Measurements from ENCODE around the gene FAM174C. TPM values are rescaled to one million over a fixed set of nuclear protein-coding genes. Genes with fewer than 3 reads are reported as not detected.

The FAM174C gene
- total and polyA plus RNA-seq, 2 experiments from 2014 or later: 31.2 to 34.4 TPM

DNA sequence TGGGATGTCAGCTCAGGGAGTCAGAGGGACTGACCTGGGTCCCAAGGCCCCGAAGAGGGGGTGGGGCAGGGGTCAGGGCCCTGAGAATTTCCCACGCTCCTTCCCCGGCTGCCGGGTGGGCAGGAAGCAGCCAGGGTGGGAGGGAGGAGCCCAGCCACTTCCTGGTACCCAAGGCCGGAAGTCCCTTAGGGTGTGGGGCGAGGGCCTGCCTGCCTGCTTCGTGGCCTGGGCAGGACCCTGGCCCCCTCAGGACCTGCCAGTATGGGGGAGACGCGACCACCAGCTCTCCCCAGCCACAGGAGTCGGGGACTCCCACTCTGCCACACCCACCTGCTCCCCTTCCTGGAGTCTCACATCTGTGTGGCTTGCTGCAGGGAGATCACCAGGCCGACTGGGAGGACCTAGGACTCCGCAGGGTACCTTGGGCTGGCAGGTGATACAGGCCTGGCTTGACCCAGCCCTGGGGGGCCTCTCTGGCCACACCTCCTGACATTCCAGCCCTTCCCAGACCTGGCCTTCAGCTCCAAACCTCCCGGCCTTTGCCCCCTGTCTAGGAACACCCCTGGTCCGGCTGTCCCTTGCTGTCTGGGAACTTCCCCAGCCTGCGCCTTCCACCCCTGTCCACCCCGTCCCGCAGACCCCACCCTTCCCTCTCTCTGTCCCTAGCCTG lies 16.0 kb upstream of the FAM174C start:
- Histone ChIP-seq H3K36me3 (peaks cover 34% of the 10 kb centered on the region), H3K9me3 (ENCODE audit: low read depth) (no peaks in the 10 kb centered on the region), H3K27ac (peak overlapping the region; percentile 53), H3K4me3 (no peak overlapping the region), H3K4me1 (ENCODE audit: low read depth) (peaks cover 21% of the 10 kb centered on the region), H3K27me3 (no peaks in the 10 kb centered on the region)
- DNase-seq (ENCODE audit: low read depth in 1 of 2, low spot score in 1 of 2): peak in 1 of 2 donors; percentile 68
- TF ChIP-seq, protein P1, sequence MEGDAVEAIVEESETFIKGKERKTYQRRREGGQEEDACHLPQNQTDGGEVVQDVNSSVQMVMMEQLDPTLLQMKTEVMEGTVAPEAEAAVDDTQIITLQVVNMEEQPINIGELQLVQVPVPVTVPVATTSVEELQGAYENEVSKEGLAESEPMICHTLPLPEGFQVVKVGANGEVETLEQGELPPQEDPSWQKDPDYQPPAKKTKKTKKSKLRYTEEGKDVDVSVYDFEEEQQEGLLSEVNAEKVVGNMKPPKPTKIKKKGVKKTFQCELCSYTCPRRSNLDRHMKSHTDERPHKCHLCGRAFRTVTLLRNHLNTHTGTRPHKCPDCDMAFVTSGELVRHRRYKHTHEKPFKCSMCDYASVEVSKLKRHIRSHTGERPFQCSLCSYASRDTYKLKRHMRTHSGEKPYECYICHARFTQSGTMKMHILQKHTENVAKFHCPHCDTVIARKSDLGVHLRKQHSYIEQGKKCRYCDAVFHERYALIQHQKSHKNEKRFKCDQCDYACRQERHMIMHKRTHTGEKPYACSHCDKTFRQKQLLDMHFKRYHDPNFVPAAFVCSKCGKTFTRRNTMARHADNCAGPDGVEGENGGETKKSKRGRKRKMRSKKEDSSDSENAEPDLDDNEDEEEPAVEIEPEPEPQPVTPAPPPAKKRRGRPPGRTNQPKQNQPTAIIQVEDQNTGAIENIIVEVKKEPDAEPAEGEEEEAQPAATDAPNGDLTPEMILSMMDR (IDR thresholded peaks at IDR 0.05; ENCODE audit: low read depth, low read length): no peak

DNA sequence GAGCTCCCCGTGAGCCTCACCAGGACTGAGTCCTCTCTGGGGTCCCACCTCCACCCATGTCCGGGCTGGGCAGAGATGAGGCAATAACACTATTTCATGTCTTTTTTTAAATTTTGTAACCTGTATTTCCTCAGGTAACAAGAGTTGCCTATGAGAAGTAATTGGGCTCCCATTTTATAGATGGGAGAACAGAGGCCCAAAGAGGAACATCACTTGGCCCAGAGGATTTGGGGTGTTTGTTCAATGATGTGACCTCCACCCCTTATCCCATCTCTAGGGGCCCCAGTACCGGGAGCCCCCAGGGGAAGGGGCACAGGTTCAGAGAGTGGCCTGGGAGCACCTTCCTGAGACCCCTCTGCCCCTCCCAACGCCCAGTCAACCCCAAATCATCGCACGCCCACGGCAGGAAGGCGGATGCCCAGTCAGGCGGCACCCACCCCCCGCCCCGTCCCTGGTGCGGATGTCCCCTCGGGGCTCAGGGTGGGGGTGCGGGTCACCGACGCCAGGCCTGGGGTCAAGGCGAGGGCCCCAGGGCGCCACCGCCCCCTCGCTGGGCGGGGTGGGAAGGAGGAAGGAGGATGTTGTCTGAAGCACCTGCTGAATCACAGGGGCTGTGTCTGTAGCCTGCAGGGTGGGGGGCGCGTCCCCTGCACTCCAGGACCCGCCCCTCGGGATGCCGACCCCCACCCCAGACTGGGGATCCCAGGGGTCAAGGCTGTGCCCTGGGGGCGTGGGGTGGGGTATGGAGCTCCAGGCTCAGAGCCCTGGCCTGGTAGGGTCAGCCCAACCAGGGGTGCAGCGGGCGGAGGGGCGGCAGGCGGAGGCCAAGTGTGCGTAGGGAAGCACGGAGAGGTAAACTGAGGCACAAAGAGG lies 15.2 kb upstream of the FAM174C start:
- no peak for DNase-seq (ENCODE audit: low read depth in 1 of 2, low spot score in 1 of 2)
- TF ChIP-seq, protein P1 (IDR thresholded peaks at IDR 0.05; ENCODE audit: low read depth, low read length): no peak
- Histone ChIP-seq H3K4me1 (ENCODE audit: low read depth) (peaks cover 23% of the 10 kb centered on the region), H3K36me3 (peaks cover 26% of the 10 kb centered on the region), H3K4me3 (peak overlapping the region; percentile 43), H3K27me3 (no peaks in the 10 kb centered on the region), H3K27ac (peak overlapping the region; percentile 53), H3K9me3 (ENCODE audit: low read depth) (no peaks in the 10 kb centered on the region)

DNA sequence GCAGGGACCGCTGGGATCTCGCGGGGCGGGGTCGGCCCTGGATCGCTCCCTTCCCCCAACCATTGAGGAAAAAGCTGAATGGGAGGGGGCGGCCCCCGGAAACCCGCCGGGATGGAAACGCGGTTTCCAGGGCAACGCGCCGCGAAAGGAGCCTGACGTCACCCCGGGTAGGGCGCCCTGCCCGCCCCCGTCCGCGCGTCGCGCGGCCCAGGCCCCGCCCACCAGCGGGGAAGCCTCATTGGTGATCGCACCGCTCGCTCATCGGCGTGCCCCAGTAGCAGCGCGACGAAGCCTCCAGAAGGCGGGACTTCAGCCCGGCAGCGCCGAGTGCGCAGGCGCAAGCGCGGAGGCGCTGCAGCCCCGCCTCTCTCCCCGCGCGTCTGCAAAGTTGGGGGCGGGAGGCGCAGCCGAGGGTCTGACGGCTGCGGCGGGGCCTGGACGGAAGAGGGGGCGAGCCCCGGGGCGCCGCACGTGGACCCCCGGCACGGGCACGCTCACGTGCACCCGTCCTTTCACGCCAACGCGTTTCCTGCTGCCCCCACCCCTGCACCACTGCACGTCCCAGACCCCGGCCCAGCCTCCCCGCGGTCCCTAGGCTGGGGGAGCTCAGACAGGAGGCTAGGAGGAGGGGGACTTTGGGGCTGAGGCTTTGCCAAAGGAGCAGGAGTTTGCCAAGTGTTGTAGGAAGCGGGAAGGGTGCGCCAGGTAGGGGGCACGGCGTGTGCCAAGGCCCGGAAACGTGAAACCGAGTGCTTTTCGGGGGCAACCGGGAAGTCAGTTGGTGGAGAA lies 14.4 kb upstream of the FAM174C start:
- Histone ChIP-seq H3K4me1 (ENCODE audit: low read depth) (peaks cover 31% of the 10 kb centered on the region), H3K36me3 (peaks cover 18% of the 10 kb centered on the region), H3K4me3 (peak overlapping the region; percentile 43), H3K9me3 (ENCODE audit: low read depth) (no peaks in the 10 kb centered on the region), H3K27ac (peak overlapping the region; percentile 52), H3K27me3 (no peaks in the 10 kb centered on the region)
- DNase-seq (ENCODE audit: low read depth in 1 of 2, low spot score in 1 of 2): peak; percentile 98
- TF ChIP-seq, protein P1 (IDR thresholded peaks at IDR 0.05; ENCODE audit: low read depth, low read length): no peak

DNA sequence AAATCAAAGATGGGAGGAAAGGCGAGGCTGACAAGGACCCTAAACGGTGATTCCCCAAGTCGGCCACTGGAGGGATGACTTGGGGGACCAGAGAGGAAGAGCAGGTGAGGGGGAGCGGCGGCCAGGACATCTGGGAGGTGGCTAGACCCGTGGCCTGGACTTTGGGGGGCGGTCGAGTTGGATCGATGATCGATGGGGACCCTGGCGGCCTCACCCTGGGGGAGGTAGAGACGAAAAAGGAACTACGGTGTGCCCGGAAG lies 13.9 kb upstream of the FAM174C start:
- H3K27me3 ChIP-seq: no peaks in the 10 kb centered on the region
- H3K4me3 ChIP-seq: peak overlapping the region; percentile 43
- H3K9me3 ChIP-seq (ENCODE audit: low read depth): no peaks in the 10 kb centered on the region
- peaks cover 34% of the 10 kb centered on the region for H3K4me1 ChIP-seq (ENCODE audit: low read depth)
- TF ChIP-seq, protein P1 (IDR thresholded peaks at IDR 0.05; ENCODE audit: low read depth, low read length): peak; percentile 10
- DNase-seq (ENCODE audit: low read depth in 1 of 2, low spot score in 1 of 2): no peak
- peaks cover 15% of the 10 kb centered on the region for H3K36me3 ChIP-seq
- peak overlapping the region; percentile 52 for H3K27ac ChIP-seq

DNA sequence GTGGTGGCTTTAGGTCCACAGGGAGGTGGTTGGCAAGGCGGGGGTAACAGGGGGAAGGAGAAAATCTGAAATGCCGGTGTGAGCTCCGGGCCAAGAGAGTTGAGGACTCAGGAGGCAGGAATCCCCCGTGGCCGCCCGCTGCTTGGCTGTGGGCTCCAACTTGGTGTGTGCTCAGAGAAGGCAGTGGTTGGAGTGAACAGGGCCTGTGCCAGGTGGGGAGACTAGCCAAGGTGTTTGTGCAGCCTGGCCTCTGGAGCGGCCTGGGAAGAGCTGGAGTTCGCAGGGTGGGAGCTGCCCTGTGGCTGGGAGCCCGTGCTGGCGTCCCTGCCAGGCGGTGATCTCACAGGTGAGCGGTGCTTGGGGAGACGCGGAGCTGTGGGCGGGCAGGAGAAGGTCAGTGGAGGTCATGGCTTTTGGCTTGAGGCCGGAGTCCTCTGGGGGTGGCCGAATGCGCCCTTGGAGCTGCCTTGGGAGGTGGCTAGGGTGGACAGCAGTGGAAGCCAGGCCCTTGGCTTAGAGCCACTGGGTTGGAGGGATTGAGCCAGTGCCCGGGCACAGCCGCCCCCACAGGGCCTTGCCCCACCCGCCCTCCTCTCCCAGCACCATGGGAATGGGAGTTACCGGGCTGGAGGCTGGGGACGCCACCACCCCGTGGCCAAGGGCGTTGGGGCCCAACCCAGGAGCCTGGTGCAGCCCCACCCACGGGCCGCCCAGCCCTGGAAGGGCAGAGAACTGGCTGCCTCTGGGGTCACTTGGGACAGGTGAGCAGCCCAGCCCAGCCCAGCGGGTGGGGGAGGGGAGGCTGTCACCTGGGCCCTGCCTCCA lies 13.3 kb upstream of the FAM174C start:
- H3K4me1 ChIP-seq (ENCODE audit: low read depth): peaks cover 34% of the 10 kb centered on the region
- peak overlapping the region; percentile 43 for H3K4me3 ChIP-seq
- H3K36me3 ChIP-seq: peaks cover 9% of the 10 kb centered on the region
- H3K27me3 ChIP-seq: no peaks in the 10 kb centered on the region
- DNase-seq (ENCODE audit: low read depth in 1 of 2, low spot score in 1 of 2): peak in 1 of 2 donors; percentile 41
- H3K27ac ChIP-seq: peak overlapping the region; percentile 52
- H3K9me3 ChIP-seq (ENCODE audit: low read depth): no peaks in the 10 kb centered on the region
- TF ChIP-seq, protein P1 (IDR thresholded peaks at IDR 0.05; ENCODE audit: low read depth, low read length): peak; percentile 1

Measured in cardiac muscle cell (in vitro differentiated cells and primary cell).